Testis (tissue), 3 donors: ENCODE data around the gene STARD6. TPM values are rescaled to one million over a fixed set of nuclear protein-coding genes. Genes with fewer than 3 reads are reported as not detected.

Experiments
- DNase-seq: peaks from one replicate; pipeline ENCODE4 v3.0.0-alpha.2; 2019
- H3K27ac ChIP-seq, 2 donors: fragments of 200-600 bp; sonication (generic); one replicate each; pipeline ENCODE4 v1.5.1; 2019
- H3K27me3 ChIP-seq: fragments of 200-600 bp; sonication (generic); one replicate; pipeline ENCODE4 v1.5.1; 2019
- H3K36me3 ChIP-seq: fragments of 200-600 bp; sonication (generic); one replicate; pipeline ENCODE4 v1.5.1; 2017; ENCODE audit warnings: low read depth; ENCODE audit errors: missing control alignments
- H3K4me1 ChIP-seq: fragments of 200-600 bp; sonication (generic); one replicate; pipeline ENCODE4 v1.5.1; 2019
- H3K4me3 ChIP-seq, 2 donors: fragments of 200-600 bp; sonication (generic); one replicate each; pipeline ENCODE4 v1.5.1; 2017 to 2019
- H3K9me3 ChIP-seq: fragments of 200-600 bp; sonication (generic); one replicate; pipeline ENCODE4 v1.5.1; 2017
- CTCF ChIP-seq, 3 experiments: fragments of 450-650 bp in 2 of 3; fragments of 200-600 bp in 1 of 3; sonication (generic) in 1 of 3; IDR thresholded peaks; one replicate each; pipeline ENCODE4 v1.5.1; 2016 to 2019; ENCODE audit warnings: antibody characterized with exemption in 3 of 3, mild to moderate bottlenecking in 2 of 3, moderate library complexity in 1 of 3
- POLR2A ChIP-seq: fragments of 450-650 bp; IDR thresholded peaks from one replicate; pipeline ENCODE4 v1.6.1; 2017; ENCODE audit warnings: antibody characterized with exemption, mild to moderate bottlenecking, moderate library complexity
- WGBS, 2 donors: methylation state at CpG; one replicate each; pipeline ENCODE4 v1.1.5; 2018; 5-methylcytosine and 5-hydroxymethylcytosine counted together
- intact Hi-C: fragments of 100-400 bp; cut with DNase I; formaldehyde crosslinking; loops from one replicate; pipeline ENCODE4 v1.15.1; 2023; ENCODE audit warnings: low total_unique reads
- polyA plus RNA-seq: library from polyadenylated mRNA; stranded (reverse); fragments of 350-450 nt; fragmentation: Illumina TruSeq; extraction: RNeasy Lipid Tissue Mini Kit (QIAGEN cat#74804); gene quantifications from one replicate; pipeline ENCODE4 v1.2.3, GENCODE V29; 2014; ENCODE audit warnings: low read depth, low replicate concordance; ENCODE audit not compliant: insufficient read depth
- total RNA-seq, 2 donors: library from RNA; depleted of rRNA; stranded (reverse); fragments of >200 nt; gene quantifications; one replicate each; pipeline ENCODE4 v1.2.3, GENCODE V29; 2016

STARD6 gene
- total and polyA plus RNA-seq, 3 donors from 2014 or later = 4.4 to 42.6 (median 5.7) TPM

GRCh38 chr18:54381640-54382039 is 24.0 kb upstream of the STARD6 start:
- H3K9me3 ChIP-seq = no peaks in the 10 kb centered on the region
- no peak for DNase-seq
- 62 to 89% methylated on average over 2 of the region's 2 CpGs for WGBS, 2 donors
- no peaks in the 10 kb centered on the region for H3K36me3 ChIP-seq
- intact Hi-C loops = no loop called here
- H3K27me3 ChIP-seq = no peaks in the 10 kb centered on the region
- no peak for TF ChIP-seq POLR2A
- no peak for TF ChIP-seq CTCF (IDR thresholded peaks at IDR 0.05)
- H3K27ac ChIP-seq = no peak overlapping the region
- H3K4me1 ChIP-seq = no peaks in the 10 kb centered on the region
- no peak overlapping the region for H3K4me3 ChIP-seq

GRCh38 chr18:54378057-54378456 is 20.4 kb upstream of the STARD6 start:
- 92 to 96% methylated on average over 4 of the region's 4 CpGs for WGBS, 2 donors
- Histone ChIP-seq H3K27ac (no peak overlapping the region), H3K4me1 (no peaks in the 10 kb centered on the region), H3K36me3 (no peaks in the 10 kb centered on the region), H3K4me3 (no peak overlapping the region), H3K9me3 (no peaks in the 10 kb centered on the region), H3K27me3 (no peaks in the 10 kb centered on the region)
- intact Hi-C loops = no loop called here
- DNase-seq = no peak
- TF ChIP-seq CTCF (IDR thresholded peaks at IDR 0.05) = no peak
- no peak for TF ChIP-seq POLR2A

GRCh38 chr18:54360406-54360805 is 2.7 kb upstream of the STARD6 start:
- no peak overlapping the region for H3K4me3 ChIP-seq
- no peak for DNase-seq
- no peaks in the 10 kb centered on the region for H3K27me3 ChIP-seq
- no peaks in the 10 kb centered on the region for H3K36me3 ChIP-seq
- TF ChIP-seq CTCF (IDR thresholded peaks at IDR 0.05) (no peak), POLR2A (no peak)
- H3K4me1 ChIP-seq = no peaks in the 10 kb centered on the region
- H3K9me3 ChIP-seq = no peaks in the 10 kb centered on the region
- WGBS, 2 donors = 68 to 88% methylated on average over 3 of the region's 3 CpGs
- H3K27ac ChIP-seq = no peak overlapping the region
- intact Hi-C loops = no loop called here

- no peak for DNase-seq
- intact Hi-C loops = no loop called here
Measured at GRCh38 chr18:54359233-54359632, 1.6 kb upstream of the STARD6 start.

More at GRCh38 chr18:54359233-54359632, 1.6 kb upstream of the STARD6 start:
- Histone ChIP-seq H3K4me3 (no peak overlapping the region), H3K27ac (no peak overlapping the region), H3K9me3 (no peaks in the 10 kb centered on the region), H3K36me3 (no peaks in the 10 kb centered on the region), H3K4me1 (no peaks in the 10 kb centered on the region), H3K27me3 (no peaks in the 10 kb centered on the region)
- WGBS, 2 donors = 32 to 50% methylated on average over 6 of the region's 6 CpGs
- TF ChIP-seq POLR2A = no peak
- no peak for TF ChIP-seq CTCF (IDR thresholded peaks at IDR 0.05)
